GM18907 (cell line): ENCODE measurements around the gene UQCRQ.
A peak's percentile ranks its signal among the peaks of the same experiment; 100 is the strongest.

Source experiments
- ATAC-seq: cut with Tn5 transposase; IDR thresholded peaks from one replicate; pipeline ENCODE4 v1.9.1; 2021; ENCODE audit warnings: mild to moderate bottlenecking, moderate library complexity; ENCODE audit not compliant: unreplicated experiment

The UQCRQ gene

DNA sequence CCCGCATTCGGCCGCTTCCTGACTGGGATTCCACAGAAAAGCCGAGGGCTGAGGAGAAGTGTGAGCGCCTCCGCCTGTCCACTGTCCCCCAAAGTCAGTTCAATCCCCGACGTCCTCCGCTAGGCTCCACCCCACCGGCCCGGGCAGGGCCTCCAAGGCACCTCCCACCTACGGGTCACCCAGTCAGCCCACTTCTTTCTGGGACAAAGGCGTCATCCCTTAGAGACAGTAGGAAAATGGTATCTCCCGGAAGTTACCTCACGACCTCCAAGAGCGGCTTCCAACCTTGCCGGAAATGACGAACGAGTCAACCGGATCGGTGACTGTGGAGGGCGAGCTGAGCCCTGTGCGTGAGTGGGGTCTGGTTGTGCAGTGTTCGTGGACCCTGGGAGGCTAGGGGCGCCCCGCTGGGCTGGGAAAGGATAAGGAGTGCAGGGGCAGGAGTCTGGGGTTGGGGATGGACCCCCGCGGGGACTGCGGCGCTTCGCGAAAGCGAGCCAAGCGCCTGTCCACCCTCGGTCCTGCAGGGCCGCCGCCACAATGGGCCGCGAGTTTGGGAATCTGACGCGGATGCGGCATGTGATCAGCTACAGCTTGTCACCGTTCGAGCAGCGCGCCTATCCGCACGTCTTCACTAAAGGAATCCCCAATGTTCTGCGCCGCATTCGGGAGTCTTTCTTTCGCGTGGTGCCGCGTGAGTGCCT lies at the start of gene UQCRQ, which contains the start of gene GDF9:
TSS of gene UQCRQ (plus strand) at position 301 of the 704 bp plus-strand sequence. CDS start at position 541, 240 bp downstream.
TSS of gene GDF9 (minus strand) at position 128 of the 704 bp plus-strand sequence. CDS start 1,936 bp downstream, outside the sequence.
- peak; percentile 98 for ATAC-seq

DNA sequence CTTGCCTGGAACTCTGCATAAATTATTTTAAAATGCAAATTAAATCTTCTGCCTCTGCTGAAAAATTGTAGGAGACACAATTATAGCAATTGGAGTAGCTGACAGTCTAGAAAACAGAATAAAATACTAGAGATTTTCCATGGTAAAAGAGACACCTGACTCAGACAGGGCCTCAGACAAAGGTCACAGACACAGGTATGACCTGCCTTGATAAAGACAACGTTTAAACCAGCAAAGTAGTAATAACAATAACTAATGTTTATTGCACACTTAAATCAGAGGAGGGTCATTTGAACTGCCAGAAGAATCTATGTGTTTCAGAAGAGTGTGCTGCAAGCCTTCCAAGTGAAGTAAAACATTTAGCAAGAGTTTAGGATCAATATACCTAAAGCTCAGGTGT lies 49.4 kb upstream of the UQCRQ start:
- ATAC-seq: no peak

DNA sequence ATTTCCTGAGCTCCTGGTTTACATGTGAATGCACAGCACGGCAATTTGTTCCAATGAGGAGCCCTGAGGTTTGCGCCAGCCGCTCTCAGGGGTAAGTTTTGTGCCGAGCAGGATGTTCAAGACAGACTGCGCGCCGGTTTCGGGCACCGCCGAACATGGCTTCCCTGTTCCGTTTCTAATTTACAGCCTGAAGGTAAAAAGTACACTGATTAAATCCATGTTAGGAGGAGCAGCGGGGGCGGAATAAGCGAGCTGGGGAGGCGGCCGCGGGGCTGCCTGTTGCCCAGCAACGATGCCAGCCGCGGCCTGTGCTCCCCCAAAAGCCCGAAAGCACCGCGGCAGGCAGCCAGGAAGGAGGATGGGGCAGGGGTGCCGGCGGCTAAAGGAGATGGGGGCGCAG lies 47.0 kb upstream of the UQCRQ start:
- no peak for ATAC-seq

DNA sequence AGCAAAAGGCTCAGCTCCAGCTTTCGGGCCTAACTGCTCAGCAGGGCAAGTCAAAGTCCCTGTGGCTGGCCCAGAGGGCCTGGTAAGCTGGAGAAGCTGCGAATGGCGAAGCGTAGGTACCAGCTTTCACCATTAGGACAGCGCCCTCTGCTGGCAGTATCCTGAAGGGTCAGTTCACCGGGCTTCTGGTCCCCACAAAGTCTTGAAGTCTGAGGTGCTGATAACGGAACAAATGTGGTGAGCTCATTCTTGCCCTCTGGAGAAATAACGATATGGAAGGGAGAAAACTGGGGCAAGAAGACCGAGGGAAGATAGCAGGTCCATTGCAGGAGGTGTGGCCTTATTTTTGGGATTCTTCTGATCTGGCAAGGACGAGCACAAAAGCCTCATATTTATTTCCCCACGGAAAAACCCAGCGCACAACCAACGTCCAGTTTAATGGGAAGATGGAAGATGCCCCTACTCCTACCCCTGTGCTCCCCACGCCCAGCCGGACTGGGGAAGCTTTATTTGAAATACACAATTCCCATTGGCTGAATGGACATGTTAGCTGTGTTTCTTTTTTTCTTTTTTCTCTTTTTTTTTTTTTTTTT lies 46.2 kb upstream of the UQCRQ start:
- ATAC-seq: peak; percentile 79

DNA sequence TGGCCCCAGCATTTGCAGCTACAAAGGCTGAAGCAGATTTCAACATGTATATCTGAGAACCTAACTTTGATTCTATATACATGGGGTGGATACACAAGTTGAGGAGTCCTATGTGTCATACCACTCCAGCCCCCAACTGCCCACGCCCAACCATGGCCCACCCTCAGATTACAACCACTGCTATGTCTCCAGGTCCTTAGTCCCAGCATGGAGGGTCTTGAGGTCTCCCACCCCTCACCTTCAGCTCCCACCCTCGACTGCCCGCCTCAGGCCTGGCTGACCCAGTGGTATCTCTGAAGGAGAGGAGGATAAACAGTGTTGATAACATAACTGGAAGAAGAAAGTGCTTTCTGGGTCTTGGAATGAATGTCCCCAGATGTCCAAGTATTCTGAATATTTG lies 45.1 kb upstream of the UQCRQ start:
- ATAC-seq: no peak

DNA sequence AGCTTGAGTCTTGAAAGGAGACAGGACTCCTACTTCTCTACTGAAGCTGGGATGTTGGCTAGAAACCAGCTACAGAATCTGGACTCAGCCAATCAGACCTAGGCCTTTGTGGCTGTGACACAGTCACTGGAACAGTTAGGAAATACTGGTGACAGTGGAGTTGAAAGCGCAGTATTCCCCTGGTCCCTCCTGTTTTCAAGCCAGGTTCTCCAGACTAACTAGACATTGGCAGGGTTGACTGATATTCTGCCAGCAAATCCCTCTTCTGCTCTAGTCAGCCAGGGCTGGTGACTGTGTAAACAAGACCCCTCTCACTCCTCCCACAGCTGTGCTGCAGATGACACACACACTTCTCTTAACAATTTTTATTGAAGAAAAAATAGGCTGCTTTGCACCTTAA lies 44.7 kb upstream of the UQCRQ start:
- no peak for ATAC-seq

DNA sequence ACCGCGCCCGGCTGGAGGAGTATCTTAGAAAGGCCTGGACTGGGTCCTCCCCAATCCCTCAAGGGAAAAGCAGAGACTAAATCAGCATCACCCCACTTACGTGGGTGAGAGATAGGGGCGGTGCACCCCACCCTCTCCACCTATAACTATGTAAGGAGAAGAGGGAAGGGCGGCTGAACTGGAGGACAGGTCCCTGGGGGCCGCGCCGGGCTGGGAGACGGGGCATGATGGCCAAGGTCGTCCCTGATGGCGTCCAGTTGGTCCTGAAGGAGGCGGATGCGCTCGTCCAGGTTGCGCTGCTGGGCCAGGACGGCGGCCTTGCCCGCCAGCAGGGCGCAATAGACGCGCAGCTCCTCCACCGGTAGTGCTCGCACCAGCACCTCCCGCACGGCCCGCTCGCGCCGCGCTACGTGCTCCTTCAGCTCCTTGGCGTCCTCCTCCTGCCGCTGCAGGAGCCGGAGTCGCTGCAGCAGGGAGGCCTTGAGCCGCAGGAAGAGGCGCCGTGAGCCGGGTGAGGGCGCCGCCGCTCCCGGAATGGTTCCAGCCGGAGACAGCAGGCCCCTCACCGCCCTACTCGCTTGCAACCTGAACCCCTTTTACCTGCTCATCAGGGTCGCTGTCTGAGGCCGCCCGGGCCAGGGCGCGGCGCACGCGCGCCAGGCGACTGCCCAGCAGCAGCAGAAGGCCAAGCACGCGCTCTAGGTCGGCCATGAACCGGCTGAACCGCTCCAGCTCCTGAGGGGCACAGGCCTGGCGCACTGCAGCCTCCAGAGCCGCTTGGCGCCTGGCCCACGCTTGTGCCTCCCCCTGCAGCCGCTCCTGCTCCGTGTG lies 43.6 kb upstream of the UQCRQ start:
- ATAC-seq: no peak

DNA sequence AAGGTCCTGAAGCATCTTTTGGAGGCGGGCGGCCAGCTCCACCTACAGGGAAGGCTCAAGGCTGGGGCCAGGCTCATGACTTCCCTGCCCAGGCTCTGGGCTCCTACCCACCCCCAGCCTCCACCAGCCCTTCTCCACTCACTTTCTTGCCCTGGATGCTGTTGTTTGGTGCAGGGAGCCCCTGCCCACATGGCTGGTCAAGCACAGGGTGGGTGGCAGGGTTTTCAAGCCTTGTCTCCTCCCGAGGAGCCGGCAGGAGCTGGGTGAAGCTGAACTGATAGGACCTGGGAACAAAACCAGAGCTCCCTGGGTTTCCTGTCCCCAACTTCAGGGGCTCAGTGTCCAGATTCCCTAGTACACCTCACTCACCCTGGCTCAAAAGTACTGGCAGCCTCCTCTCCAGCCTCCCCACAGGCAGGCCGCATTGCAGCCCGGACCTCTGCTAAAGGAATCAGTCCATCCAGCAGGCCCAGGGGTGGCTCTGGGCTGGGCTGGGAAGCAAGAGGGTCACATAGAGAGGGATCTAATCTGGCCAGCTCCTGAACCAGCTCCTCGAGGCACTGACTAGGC lies 42.9 kb upstream of the UQCRQ start:
- no peak for ATAC-seq

DNA sequence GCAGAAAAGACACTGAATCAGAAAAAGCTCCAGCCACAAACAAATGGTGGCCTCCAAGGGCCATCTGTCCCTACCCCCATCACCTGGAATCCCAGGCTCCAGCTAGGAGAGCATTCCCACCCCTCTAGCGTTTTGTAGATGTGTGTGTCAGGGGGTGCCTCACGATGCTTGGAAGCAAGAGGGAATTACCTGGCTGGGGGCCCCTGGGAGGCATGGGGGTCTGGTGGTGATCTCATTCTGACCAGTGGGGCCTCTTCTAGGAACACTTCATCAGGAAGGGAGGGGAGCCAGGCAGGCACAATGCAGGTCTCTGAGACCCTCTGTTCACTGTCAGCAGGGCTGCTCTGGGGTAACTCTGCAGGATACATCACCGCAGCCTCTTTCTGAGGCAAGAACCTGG lies 42.0 kb upstream of the UQCRQ start:
- no peak for ATAC-seq

DNA sequence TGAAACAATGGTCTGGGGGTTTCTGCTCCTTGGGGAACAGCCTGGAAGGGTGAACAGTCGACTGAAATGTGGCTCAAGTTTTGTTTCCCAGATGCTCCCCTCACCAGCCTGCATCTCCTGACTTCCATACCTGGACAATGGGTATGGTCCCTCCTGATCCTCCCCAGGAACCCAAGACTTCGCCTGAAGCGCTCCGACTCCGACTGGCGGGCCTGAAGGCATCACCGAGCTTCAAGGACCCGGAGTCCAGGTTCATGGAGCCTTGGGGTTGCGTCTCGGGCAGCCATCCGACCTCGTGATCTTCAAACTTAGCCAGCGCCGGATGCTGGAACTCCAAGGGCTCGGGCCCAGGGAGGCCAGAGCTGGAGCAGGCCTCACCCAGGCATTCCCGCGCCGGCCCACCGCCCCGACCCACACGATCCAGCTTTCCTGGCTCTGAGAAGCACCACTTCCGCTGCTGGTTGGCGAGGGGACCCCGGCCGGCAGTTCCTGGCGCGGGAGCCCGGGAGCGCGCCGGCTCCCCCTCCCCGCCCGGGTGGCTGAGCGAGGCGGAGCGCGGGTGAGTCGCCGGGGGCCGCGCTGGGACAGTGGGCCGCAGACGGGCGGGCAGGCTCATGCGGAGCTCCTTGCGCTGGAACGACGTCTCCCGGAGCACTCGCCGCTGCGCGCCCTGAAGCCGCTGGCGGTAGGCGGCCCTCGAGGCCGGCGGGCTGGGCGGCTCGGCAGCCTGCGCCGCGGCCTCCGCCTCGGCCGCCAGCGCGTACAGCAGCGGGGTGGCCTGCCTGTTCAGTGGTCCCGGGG lies 41.2 kb upstream of the UQCRQ start:
- no peak for ATAC-seq

DNA sequence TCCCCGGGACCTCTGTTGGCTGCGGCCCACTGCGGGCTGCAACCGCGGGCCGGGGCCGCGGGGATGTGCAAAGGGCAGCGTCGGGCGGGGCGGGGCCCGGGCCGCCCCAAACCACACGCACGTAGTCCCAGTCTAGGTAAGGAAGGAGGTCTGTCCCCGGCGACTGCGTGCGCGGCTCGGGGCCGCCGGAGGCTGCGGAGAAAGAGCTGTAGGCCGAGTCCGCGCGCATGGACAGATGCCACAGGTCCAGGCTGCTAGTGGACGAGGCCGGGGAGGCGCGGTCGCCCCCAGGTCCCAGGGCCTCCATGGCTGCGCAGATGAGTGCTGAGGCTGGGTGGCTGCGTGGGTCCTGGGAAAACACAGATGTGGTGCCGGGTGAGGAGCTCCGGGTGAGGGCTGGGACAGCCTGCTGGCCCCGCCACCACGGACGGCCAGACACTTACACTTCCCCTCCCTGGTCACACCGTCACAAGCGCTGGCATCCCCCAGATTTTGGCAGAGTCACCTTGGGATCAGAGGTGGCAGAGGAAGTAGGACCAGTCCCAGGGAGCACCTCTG lies 40.5 kb upstream of the UQCRQ start:
- ATAC-seq: no peak

DNA sequence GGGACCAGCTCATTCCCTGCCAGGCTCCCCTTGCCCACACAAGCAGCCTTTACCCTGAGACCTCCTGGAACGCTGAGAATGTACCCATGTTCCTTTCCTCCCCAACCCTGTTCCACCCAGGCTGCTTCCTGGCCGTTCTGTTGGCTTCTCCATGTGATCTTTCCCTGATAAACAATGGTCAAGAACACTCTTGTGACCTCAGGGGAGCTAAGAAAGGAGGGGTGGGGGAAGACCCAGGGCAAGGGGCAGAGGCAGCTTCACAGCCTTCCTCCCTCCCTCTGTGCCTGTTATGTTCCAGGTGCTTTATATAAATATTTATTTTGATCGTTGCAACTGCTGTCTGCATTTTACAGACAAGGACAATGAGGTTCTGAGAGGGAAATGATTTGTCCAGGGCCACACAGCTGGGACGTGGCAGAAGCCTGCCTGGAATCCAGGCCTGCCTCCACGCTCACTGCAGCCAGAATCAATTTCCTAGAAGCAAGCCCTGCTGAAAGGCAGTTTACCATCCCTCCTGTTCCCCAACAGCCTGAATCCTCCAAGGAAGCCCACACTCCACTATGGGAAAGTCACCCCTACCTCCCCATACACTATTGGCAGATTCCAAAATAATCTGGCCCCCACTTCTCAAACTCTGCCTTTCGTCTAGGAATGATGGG lies 39.9 kb upstream of the UQCRQ start:
- ATAC-seq: no peak

DNA sequence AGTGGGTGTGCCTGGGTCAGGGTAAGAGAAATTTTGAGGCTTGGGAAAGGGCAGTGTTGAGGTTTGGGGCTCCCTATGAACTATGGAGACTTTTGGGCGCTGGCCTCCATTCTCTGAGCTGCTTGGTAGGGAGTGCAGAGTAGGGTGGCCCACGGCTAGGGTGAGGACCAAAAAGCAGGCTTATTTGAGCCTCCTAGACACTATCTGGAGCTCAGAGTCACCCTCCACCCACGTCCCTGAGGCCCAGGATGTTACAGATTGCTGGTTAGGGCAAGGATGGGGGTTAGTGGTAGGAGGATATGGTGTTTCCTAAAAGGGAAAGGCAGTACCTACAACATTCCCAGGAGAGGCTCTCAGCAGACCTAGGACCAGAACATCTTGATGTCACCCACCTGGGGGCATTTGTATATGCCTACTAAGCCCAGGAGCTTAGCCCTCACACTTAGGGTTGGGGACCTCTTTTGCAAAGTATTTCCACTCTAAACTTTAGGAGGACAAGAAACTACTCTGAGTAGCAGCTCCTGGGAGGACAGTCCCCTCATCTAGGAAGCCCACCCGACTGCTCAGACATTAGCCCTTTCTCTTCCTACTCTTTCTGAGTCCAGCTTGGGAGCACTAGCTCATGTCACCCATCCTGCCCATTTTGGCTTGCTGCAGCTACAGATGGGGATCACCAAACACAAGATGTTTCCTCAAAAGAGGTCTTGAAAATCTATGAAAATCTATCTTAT lies 38.3 kb upstream of the UQCRQ start:
- ATAC-seq: no peak

DNA sequence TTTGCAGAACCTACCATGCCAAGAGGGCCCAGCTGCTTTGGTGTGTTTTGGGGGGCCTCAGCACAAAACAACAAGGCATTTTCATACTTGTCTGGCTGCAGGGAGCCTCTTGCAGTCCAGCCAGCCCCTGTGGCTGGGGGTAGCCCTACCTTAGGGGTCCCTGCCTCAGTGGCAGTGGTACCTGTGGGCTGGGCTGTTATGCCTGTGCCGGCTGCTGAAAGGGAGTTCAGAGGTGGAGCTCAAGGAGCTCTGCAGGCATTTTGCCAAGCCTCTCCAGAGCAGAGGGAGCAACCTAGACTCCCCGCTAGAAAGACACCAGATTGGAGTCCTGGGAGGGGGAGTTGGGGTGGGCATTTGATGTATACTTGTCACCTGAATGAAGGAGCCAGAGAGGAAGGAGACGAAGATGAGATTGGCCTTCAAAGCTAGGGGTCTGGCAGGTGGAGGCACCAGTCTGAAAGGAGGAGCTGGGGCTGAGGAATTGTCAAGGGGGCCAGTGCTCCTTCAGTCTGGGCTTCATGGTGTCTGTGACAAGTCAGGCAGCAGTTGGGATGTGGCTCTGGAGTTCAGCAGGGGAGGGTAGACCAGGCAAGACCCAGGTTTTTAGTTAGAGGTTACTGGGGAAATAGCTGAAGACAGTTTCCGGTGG lies 37.5 kb upstream of the UQCRQ start:
- no peak for ATAC-seq

DNA sequence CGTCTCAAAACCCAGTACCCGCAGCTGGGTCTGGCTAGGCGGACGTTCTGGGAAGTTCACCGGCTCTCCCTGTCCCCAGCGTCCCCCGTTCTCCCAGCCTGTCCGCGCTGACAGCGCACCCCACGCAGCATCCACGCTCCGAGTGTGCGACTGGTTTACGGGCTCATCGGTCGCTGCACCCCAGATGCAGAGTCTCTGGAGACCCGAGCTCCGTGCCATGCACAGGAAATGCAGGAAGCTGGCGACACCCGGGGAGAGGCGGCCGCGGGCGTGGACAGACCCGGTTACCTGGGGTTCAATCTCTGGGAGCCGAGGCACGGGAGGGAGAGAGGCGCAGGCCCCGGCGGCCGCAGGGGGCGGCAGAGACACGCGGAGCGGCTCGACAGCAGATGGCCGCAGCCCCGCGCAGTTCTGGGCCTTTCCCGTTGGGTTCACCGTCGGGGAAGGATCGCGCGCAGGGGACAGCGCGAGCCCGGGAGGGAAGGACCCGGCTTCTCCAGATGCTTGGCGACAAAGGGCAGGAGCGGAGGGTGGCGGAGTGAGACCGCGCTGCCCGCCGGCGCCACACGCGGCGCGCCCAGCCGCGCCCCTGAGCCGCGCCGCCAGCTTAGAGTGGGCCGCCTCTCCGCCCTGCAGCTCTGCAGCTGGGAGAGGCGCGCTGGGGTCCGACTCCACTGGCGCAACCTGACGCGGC lies 36.6 kb upstream of the UQCRQ start:
- ATAC-seq: peak; percentile 75

DNA sequence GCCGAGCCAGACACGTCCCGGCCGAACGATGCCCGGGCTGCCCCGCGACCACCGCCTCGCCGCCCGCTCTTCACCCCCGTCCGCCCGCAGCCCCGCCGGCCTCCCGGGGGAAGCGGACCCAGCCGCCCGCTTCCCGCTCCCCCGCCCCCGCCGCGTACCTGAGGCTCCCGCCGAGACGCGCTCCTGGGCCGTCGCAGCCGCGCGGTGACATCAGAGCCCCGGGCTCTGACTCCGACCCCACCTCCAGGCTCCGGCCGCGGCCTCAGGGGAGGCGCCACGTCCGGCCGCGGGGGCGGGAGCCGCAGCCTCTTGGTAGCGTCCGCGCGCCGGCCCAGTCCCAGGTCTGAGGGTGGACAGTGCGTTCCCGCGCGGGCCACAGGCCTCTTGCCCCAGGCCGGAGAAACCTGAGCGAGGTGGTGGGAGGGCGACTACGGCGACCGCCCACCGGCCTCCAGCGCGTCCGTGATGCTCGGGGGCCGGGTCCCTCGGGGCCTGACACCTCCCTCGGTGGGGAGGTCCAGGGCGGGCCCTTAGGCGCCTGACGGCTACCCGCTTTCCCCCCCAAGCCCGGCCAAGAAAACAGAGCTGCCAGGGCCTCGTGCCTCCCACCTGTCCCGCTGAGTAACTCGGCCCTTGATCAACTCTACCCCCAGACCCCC lies 35.9 kb upstream of the UQCRQ start, which contains the start of gene SHROOM1:
TSS of gene SHROOM1 (minus strand) at position 212 of the 659 bp plus-strand sequence. CDS start 4,507 bp downstream, outside the sequence.
- peak; percentile 75 for ATAC-seq

DNA sequence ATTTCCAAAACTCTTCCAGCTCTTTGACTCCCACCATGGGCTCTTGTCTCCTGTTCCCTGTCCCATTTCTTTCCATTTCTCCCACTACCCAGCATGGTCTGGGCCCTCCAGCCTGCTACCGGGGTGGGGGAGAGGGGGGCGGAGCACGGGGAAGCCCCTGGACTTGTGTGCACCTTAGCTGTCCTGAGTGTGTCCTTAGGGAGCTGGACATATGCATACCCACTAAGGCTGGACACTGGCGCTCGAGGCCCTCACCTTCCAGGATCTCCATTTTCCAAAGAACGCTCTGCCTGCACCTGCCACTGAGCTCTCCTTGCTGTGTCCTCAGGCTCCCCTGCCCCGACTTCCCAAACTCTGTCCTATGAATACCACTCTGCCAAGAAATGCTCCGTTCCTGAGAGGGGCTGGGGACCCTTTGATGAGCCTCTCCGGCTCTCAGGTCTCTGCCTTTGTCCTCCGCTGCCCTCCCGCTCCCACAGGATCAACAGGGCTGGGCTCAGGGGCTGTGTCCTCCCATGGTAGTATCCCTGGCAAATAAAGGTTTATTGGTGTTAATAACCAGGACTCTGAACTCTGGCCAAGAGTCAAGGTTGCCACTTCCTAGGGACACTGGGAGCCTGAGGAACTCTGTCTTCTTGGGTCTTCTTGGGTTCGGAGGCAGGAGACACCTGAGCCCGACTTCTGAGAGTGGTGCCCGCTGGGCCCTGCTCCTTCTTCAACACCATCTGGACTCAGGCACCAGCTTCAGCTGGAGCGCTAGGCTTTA lies 35.2 kb upstream of the UQCRQ start:
- ATAC-seq: no peak
